GM15510 (cell line): ENCODE measurements around the gene PPT2.

Source experiments
- POLR2A ChIP-seq: IDR thresholded peaks from 3 replicates; pipeline ENCODE4 v1.6.1; 2011; ENCODE audit warnings: borderline replicate concordance; ENCODE audit not compliant: insufficient read length; ENCODE audit errors: extremely low read depth

The PPT2 gene

GRCh38 chr6:32146287-32146686 lies 7.7 kb upstream of the PPT2 start:
- TF ChIP-seq POLR2A = no peak

- no peak for TF ChIP-seq POLR2A
Measured at GRCh38 chr6:32146687-32147086, 7.3 kb upstream of the PPT2 start.

- TF ChIP-seq POLR2A = no peak
Measured at GRCh38 chr6:32147401-32148132, 6.4 kb upstream of the PPT2 start.

GRCh38 chr6:32148289-32149091 lies 5.5 kb upstream of the PPT2 start:
- no peak for TF ChIP-seq POLR2A

- TF ChIP-seq POLR2A = no peak
Measured at GRCh38 chr6:32149092-32149755, 4.7 kb upstream of the PPT2 start.

- TF ChIP-seq POLR2A = no peak
Measured at GRCh38 chr6:32149932-32150870, 3.7 kb upstream of the PPT2 start.

- TF ChIP-seq POLR2A = no peak
Measured at GRCh38 chr6:32151181-32151862, 2.6 kb upstream of the PPT2 start.

GRCh38 chr6:32151863-32152768 lies 1.8 kb upstream of the PPT2 start, which contains the start of gene PRRT1:
PRRT1 (minus strand) TSS chr6:32151939; CDS start chr6:32151827, 112 bp downstream.
- no peak for TF ChIP-seq POLR2A

- TF ChIP-seq POLR2A = no peak
Measured at GRCh38 chr6:32152769-32153563, 975 bp upstream of the PPT2 start.

GRCh38 chr6:32154514-32155161 lies 697 bp downstream of the PPT2 start:
- TF ChIP-seq POLR2A = no peak

- no peak for TF ChIP-seq POLR2A
Measured at GRCh38 chr6:32156891-32157290, 3.0 kb downstream of the PPT2 start.

- no peak for TF ChIP-seq POLR2A
Measured at GRCh38 chr6:32158052-32158451, 4.1 kb downstream of the PPT2 start.
